ENCODE measurements around the gene HRAS. TPM values are rescaled to one million over a fixed set of nuclear protein-coding genes. Genes with fewer than 3 reads are reported as not detected.
A peak's percentile ranks its signal among the peaks of the same experiment; 100 is the strongest.

The HRAS gene
- total RNA-seq, 2 donors from 2014 or later = 13.0 to 15.8 TPM

GRCh38 chr11:544817-545166 lies 9.4 kb upstream of the HRAS start:
- no peaks in the 10 kb centered on the region for H3K9me3 ChIP-seq
- WGBS, 2 donors = 73 to 86% methylated on average over 1 to 4 of the region's 5 CpGs
- H3K36me3 ChIP-seq (replicated peaks in 1 of 2; ENCODE audit: insufficient read depth in 1 of 2, low read depth in 2 of 2) = no peaks in the 10 kb centered on the region
- no peaks in the 10 kb centered on the region for H3K4me1 ChIP-seq
- H3K27ac ChIP-seq = no peak overlapping the region
- TF ChIP-seq POLR2A (IDR thresholded peaks at IDR 0.05) (no peak), CTCF (IDR thresholded peaks at IDR 0.05) (no peak)
- no peak overlapping the region for H3K4me3 ChIP-seq
- DNase-seq (no peak), ATAC-seq (no peak)
- intact Hi-C loops (cut with DNase I) = no loop called here
- H3K27me3 ChIP-seq = no peaks in the 10 kb centered on the region

GRCh38 chr11:541433-541885 lies 6.1 kb upstream of the HRAS start:
- intact Hi-C loops (cut with DNase I) = no loop called here
- TF ChIP-seq CTCF (IDR thresholded peaks at IDR 0.05) (no peak), POLR2A (IDR thresholded peaks at IDR 0.05) (no peak)
- H3K27me3 ChIP-seq = no peaks in the 10 kb centered on the region
- H3K36me3 ChIP-seq (replicated peaks in 1 of 2; ENCODE audit: insufficient read depth in 1 of 2, low read depth in 2 of 2) = no peaks in the 10 kb centered on the region
- no peaks in the 10 kb centered on the region for H3K9me3 ChIP-seq
- peaks cover 19% of the 10 kb centered on the region for H3K4me1 ChIP-seq
- ATAC-seq = no peak
- H3K4me3 ChIP-seq = no peak overlapping the region
- 86 to 89% methylated on average over 7 to 19 of the region's 20 CpGs for WGBS, 2 donors
- H3K27ac ChIP-seq = no peak overlapping the region
- DNase-seq = no peak

GRCh38 chr11:540583-541432 lies 5.4 kb upstream of the HRAS start:
- intact Hi-C loops (cut with DNase I) = no loop called here
- ATAC-seq (no peak), DNase-seq (peak in 1 of 4 donors; percentile 10)
- Histone ChIP-seq H3K27ac (no peak overlapping the region), H3K9me3 (no peaks in the 10 kb centered on the region), H3K27me3 (no peaks in the 10 kb centered on the region), H3K4me3 (no peak overlapping the region), H3K4me1 (peaks cover 26% of the 10 kb centered on the region), H3K36me3 (replicated peaks in 1 of 2; ENCODE audit: insufficient read depth in 1 of 2, low read depth in 2 of 2) (no peaks in the 10 kb centered on the region)
- TF ChIP-seq CTCF (IDR thresholded peaks at IDR 0.05) (no peak), POLR2A (IDR thresholded peaks at IDR 0.05) (no peak)
- 89 to 96% methylated on average over 9 to 20 of the region's 23 CpGs for WGBS, 2 donors

GRCh38 chr11:539971-540481 lies 4.7 kb upstream of the HRAS start:
- ATAC-seq = no peak
- no peaks in the 10 kb centered on the region for H3K9me3 ChIP-seq
- H3K4me3 ChIP-seq = no peak overlapping the region
- H3K27me3 ChIP-seq = no peaks in the 10 kb centered on the region
- 91% methylated on average over 5 of the region's 8 CpGs for WGBS, 2 donors
- H3K27ac ChIP-seq = no peak overlapping the region
- TF ChIP-seq POLR2A (IDR thresholded peaks at IDR 0.05) (no peak), CTCF (IDR thresholded peaks at IDR 0.05) (no peak)
- no peak for DNase-seq
- H3K4me1 ChIP-seq = peaks cover 26% of the 10 kb centered on the region
- intact Hi-C loops (cut with DNase I) = no loop called here
- no peaks in the 10 kb centered on the region for H3K36me3 ChIP-seq (replicated peaks in 1 of 2; ENCODE audit: insufficient read depth in 1 of 2, low read depth in 2 of 2)

All from body of pancreas (tissue), 4 donors.